SK-N-SH (cell line): ENCODE data around the gene ZNF22. TPM values are rescaled to one million over a fixed set of nuclear protein-coding genes. Genes with fewer than 3 reads are reported as not detected.

Experiments used
- CTCF ChIA-PET: fragments of 300-600, 350-600 bp; formaldehyde crosslinking; extraction: SDS; loops from one replicate; lab custom pipeline; 2021; lab: Yijun Ruan, JAX
- POLR2A ChIA-PET: fragments of 350-600 bp; sonication (Branson Sonifier 250); formaldehyde crosslinking; extraction: SDS; loops from one replicate; lab custom pipeline; 2020; ENCODE audit warnings: antibody characterized with exemption, inconsistent platforms; lab: Yijun Ruan, JAX
- DNase-seq: peaks from one replicate; pipeline ENCODE4 v3.0.0; 2012
- H2AFZ ChIP-seq: fragments of 200-600 bp; sonication (generic); 2 replicates; pipeline ENCODE4 v1.8.1; 2016; ENCODE audit warnings: antibody characterized with exemption, mild to moderate bottlenecking, low read depth
- H3F3A ChIP-seq: fragments of 200-600 bp; sonication (generic); replicated peaks from 2 replicates; pipeline ENCODE3; 2016; ENCODE audit warnings: antibody characterized with exemption, mild to moderate bottlenecking; ENCODE audit not compliant: insufficient read depth
- H3K27ac ChIP-seq, 2 experiments: fragments of 200-500 bp in 1 of 2; fragments of 200-600 bp in 1 of 2; sonication (Bioruptor generic) in 1 of 2; sonication (generic), shearing (Covaris generic) in 1 of 2; 2 replicates each; pipeline versions ENCODE4 v1.5.1 to v1.6.1; 2014 to 2016; ENCODE audit warnings: low read depth in 2 of 2, inconsistent platforms in 1 of 2, low read length in 1 of 2, mild to moderate bottlenecking in 1 of 2, mixed read lengths in 1 of 2
- H3K27me3 ChIP-seq: fragments of 200-600 bp; sonication (generic), shearing (Covaris generic); 2 replicates; pipeline ENCODE4 v1.6.1; 2016; ENCODE audit warnings: mixed run types; ENCODE audit not compliant: insufficient read depth
- H3K36me3 ChIP-seq, 2 experiments: fragments of 200-500 bp in 1 of 2; fragments of 200-600 bp in 1 of 2; sonication (Bioruptor generic) in 1 of 2; sonication (generic) in 1 of 2; replicated peaks in 1 of 2; 2 replicates each; pipeline versions ENCODE3 to v1.5.1; 2014 to 2016; ENCODE audit warnings: low read length in 1 of 2, mild to moderate bottlenecking in 1 of 2; ENCODE audit not compliant: insufficient read depth in 2 of 2, control insufficient read depth in 1 of 2
- H3K4me1 ChIP-seq, 2 experiments: fragments of 200-500 bp in 1 of 2; fragments of 200-600 bp in 1 of 2; sonication (Bioruptor generic) in 1 of 2; sonication (generic), shearing (Covaris generic) in 1 of 2; 2 replicates each; pipeline versions ENCODE4 v1.5.1 to v1.6.1; 2014 to 2016; ENCODE audit warnings: low read depth in 1 of 2, low read length in 1 of 2, mixed run types in 1 of 2; ENCODE audit not compliant: insufficient read depth in 2 of 2, control insufficient read depth in 1 of 2
- H3K4me2 ChIP-seq: fragments of 200-600 bp; sonication (generic), shearing (Covaris generic); 2 replicates; pipeline ENCODE4 v1.6.1; 2017; ENCODE audit warnings: mixed run types
- H3K4me3 ChIP-seq, 2 experiments: fragments of 200-500 bp in 1 of 2; fragments of 200-600 bp in 1 of 2; sonication (Bioruptor generic) in 1 of 2; sonication (generic), shearing (Covaris generic) in 1 of 2; 2 replicates each; pipeline versions ENCODE4 v1.5.1 to v1.8.1; 2014 to 2016; ENCODE audit warnings: low read depth in 2 of 2, inconsistent platforms in 1 of 2, low read length in 1 of 2, mild to moderate bottlenecking in 1 of 2, mixed read lengths in 1 of 2, moderate library complexity in 1 of 2
- H3K79me2 ChIP-seq: fragments of 200-600 bp; sonication (generic); 2 replicates; pipeline ENCODE4 v1.8.1; 2017; ENCODE audit warnings: mild to moderate bottlenecking; ENCODE audit not compliant: insufficient read depth
- H3K9ac ChIP-seq: fragments of 200-600 bp; sonication (generic); 2 replicates; pipeline ENCODE4 v1.6.1; 2017; ENCODE audit warnings: mixed run types
- H3K9me2 ChIP-seq: fragments of 200-600 bp; sonication (generic); 2 replicates; pipeline ENCODE4 v1.6.1; 2017; ENCODE audit warnings: mixed run types
- H3K9me3 ChIP-seq: fragments of 200-600 bp; sonication (generic); 2 replicates; pipeline ENCODE4 v1.6.1; 2017; ENCODE audit warnings: mixed run types, mild to moderate bottlenecking, moderate library complexity
- H4K20me1 ChIP-seq: fragments of 200-600 bp; sonication (generic); 2 replicates; pipeline ENCODE4 v1.6.1; 2017; ENCODE audit warnings: mild to moderate bottlenecking, mixed run types; ENCODE audit not compliant: insufficient read depth
- CHD2 ChIP-seq: fragments of 150-350 bp; IDR thresholded peaks from 2 replicates; pipeline ENCODE4 v1.6.1; 2018; ENCODE audit warnings: low read length; ENCODE audit not compliant: partially characterized antibody
- ELF1 ChIP-seq: IDR thresholded peaks from 2 replicates; pipeline ENCODE4 v1.4.0; 2012
- EP300 ChIP-seq, 2 experiments: IDR thresholded peaks; 2 replicates each; pipeline versions ENCODE4 v1.4.0 to v1.6.1; 2012; ENCODE audit warnings: borderline replicate concordance in 1 of 2, low read depth in 1 of 2, low read length in 1 of 2
- FOSL2 ChIP-seq: IDR thresholded peaks from 2 replicates; pipeline ENCODE4 v1.4.0; 2012; ENCODE audit warnings: low read depth, mild to moderate bottlenecking, moderate library complexity, borderline replicate concordance
- MXI1 ChIP-seq: IDR thresholded peaks from 2 replicates; pipeline ENCODE4 v1.6.1; 2012; ENCODE audit warnings: mild to moderate bottlenecking, low read depth, low read length, improper control_type of control experiment
- PBX3 ChIP-seq: IDR thresholded peaks from 2 replicates; pipeline ENCODE4; 2012
- POLR2AphosphoS5 ChIP-seq: IDR thresholded peaks from 2 replicates; pipeline ENCODE4 v1.6.1; 2012; ENCODE audit warnings: low read depth, low read length
- RCOR1 ChIP-seq: fragments of 150-350 bp; IDR thresholded peaks from 2 replicates; pipeline ENCODE4 v1.6.1; 2017; ENCODE audit warnings: antibody characterized with exemption, low read length
- RFX5 ChIP-seq: IDR thresholded peaks from 2 replicates; pipeline ENCODE4 v1.6.1; 2012; ENCODE audit warnings: mild to moderate bottlenecking, improper control_type of control experiment, low read length
- SMC3 ChIP-seq: IDR thresholded peaks from 2 replicates; pipeline ENCODE4 v1.6.1; 2012; ENCODE audit warnings: low read depth, low read length, improper control_type of control experiment
- TEAD4 ChIP-seq: IDR thresholded peaks from 2 replicates; pipeline ENCODE4 v1.4.0; 2012; ENCODE audit warnings: mild to moderate bottlenecking, borderline replicate concordance; ENCODE audit not compliant: insufficient read depth
- USF1 ChIP-seq: IDR thresholded peaks from 2 replicates; pipeline ENCODE4 v1.4.0; 2012; ENCODE audit warnings: low read depth, borderline replicate concordance
- USF2 ChIP-seq: fragments of 150-350 bp; IDR thresholded peaks from 2 replicates; pipeline ENCODE4 v1.6.1; 2017; ENCODE audit warnings: antibody characterized with exemption, low read length, low read depth, borderline replicate concordance
- ZBTB33 ChIP-seq: IDR thresholded peaks from 2 replicates; pipeline ENCODE4 v1.4.0; 2012; ENCODE audit warnings: low read depth, borderline replicate concordance
- WGBS: methylation state at CpG from one replicate; pipeline ENCODE4 v1.1.6; 2017; ENCODE audit warnings: low lambda C conversion rate; 5-methylcytosine and 5-hydroxymethylcytosine counted together
- polyA plus RNA-seq, 3 experiments: library from polyadenylated mRNA; depleted of rRNA; stranded (reverse); fragments of >200 nt; gene quantifications; 2 replicates each; pipeline ENCODE4 v1.2.3, GENCODE V29; 2012
- TF ChIP-seq, protein P1 (sequence below): IDR thresholded peaks from 2 replicates; pipeline ENCODE4 v1.4.0; 2012; ENCODE audit warnings: low read depth

Gene ZNF22
- polyA plus RNA-seq, 1 of the 3 experiments (the other 2 are of a cell fraction) = 10.2 TPM

GRCh38 chr10:44986670-44987069, 14.1 kb upstream of the ZNF22 start:
- H2AFZ ChIP-seq = no peak overlapping the region
- no peak overlapping the region for H3K4me3 ChIP-seq
- WGBS = 86% methylated on average over 3 of the region's 3 CpGs
- H3K9me2 ChIP-seq = no peaks in the 10 kb centered on the region
- peaks cover 6% of the 10 kb centered on the region for H3F3A ChIP-seq
- TF ChIP-seq ELF1 (no peak), CHD2 (no peak), PBX3 (no peak)
- TF ChIP-seq, all 33 proteins: peak for 0
- no peaks in the 10 kb centered on the region for H4K20me1 ChIP-seq
- H3K4me1 ChIP-seq = peaks cover under 1 to 17% of the 10 kb centered on the region in 2 experiments; a peak in 3 of 4 replicates
- H3K27me3 ChIP-seq = no peaks in the 10 kb centered on the region
- no peak overlapping the region for H3K27ac ChIP-seq
- H3K9me3 ChIP-seq = no peaks in the 10 kb centered on the region
- ChIA-PET POLR2A (no interaction called here), CTCF (interaction anchor here (1.4 to 1.6 kb wide), 2 partner anchors 24 to 54 kb away, joined by 4 to 5 read pairs; no protein-coding TSS in a partner anchor)
- no peak overlapping the region for H3K4me2 ChIP-seq
- no peaks in the 10 kb centered on the region for H3K36me3 ChIP-seq
- H3K9ac ChIP-seq = no peak overlapping the region
- DNase-seq = no peak
- no peaks in the 10 kb centered on the region for H3K79me2 ChIP-seq

DNA sequence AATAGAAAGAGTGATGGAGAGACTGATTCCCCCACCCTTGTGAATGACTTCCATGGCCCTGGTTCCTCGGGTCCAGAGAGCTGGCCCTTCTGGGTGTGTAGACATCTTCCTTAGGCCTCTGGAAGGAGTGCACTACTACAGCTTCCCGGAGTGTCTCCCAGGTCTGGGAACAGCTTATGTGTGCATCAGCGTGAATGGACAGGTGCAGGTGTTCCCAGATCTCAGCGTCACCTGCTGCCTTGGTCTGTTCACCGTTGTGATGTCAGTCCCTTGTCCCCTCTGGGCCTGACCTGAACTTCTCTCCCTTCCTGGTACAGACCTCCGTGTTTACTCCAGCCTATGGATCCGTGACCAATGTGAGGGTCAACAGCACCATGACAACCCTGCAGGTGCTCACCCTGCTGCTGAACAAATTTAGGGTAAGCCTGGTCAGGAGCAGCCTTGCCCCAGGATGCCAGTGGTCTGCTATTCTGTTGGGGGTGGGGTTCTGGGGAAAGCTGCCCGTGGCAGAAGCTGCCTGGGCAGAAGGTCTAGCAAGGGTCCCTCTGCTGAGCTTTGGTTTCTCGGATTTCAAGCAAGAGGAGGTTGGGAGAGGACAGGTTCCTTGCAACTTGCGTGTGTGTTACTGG, 11.7 kb upstream of the ZNF22 start:
- no peak overlapping the region for H3K9ac ChIP-seq
- H3K4me3 ChIP-seq = no peak overlapping the region
- no peaks in the 10 kb centered on the region for H3K9me3 ChIP-seq
- no peak for DNase-seq
- H4K20me1 ChIP-seq = no peaks in the 10 kb centered on the region
- H3F3A ChIP-seq = no peaks in the 10 kb centered on the region
- no peak overlapping the region for H3K27ac ChIP-seq
- TF ChIP-seq ZBTB33 = no peak
- no peak for TF ChIP-seq MXI1
- TF ChIP-seq, protein P1, sequence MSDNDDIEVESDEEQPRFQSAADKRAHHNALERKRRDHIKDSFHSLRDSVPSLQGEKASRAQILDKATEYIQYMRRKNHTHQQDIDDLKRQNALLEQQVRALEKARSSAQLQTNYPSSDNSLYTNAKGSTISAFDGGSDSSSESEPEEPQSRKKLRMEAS = no peak
- no peak for TF ChIP-seq POLR2AphosphoS5
- TF ChIP-seq EP300 (IDR thresholded peaks at IDR 0.05; ENCODE audit: borderline replicate concordance in 1 of 2, low read depth in 1 of 2, low read length in 1 of 2) = no peak
- TF ChIP-seq RCOR1 = no peak
- TF ChIP-seq USF2 = no peak
- no peak for TF ChIP-seq SMC3
- no peak for TF ChIP-seq TEAD4
- TF ChIP-seq FOSL2 = no peak
- no peak for TF ChIP-seq CHD2
- TF ChIP-seq USF1 = no peak
- no peak for TF ChIP-seq RFX5
- no peak overlapping the region for H3K4me2 ChIP-seq
- ChIA-PET POLR2A (no interaction called here), CTCF (interaction anchor here (2.2 to 4.5 kb wide), 2 partner anchors 13 to 57 kb away, joined by 8 to 22 read pairs; no protein-coding TSS in a partner anchor)
- H3K36me3 ChIP-seq = no peaks in the 10 kb centered on the region
- H3K4me1 ChIP-seq = no peaks in the 10 kb centered on the region
- no peak overlapping the region for H2AFZ ChIP-seq
- H3K9me2 ChIP-seq = no peaks in the 10 kb centered on the region
- H3K27me3 ChIP-seq = no peaks in the 10 kb centered on the region
- H3K79me2 ChIP-seq = no peaks in the 10 kb centered on the region
- WGBS = 84% methylated on average over 7 of the region's 10 CpGs
